SK-N-SH (cell line): ENCODE data around the gene SNED1.

Experiments used
- ELF1 ChIP-seq: IDR thresholded peaks from 2 replicates; pipeline ENCODE4 v1.4.0; 2012
- EP300 ChIP-seq, 2 experiments: IDR thresholded peaks; 2 replicates each; pipeline versions ENCODE4 v1.4.0 to v1.6.1; 2012; ENCODE audit warnings: borderline replicate concordance in 1 of 2, low read depth in 1 of 2, low read length in 1 of 2
- MEF2A ChIP-seq: IDR thresholded peaks from 2 replicates; pipeline ENCODE4 v1.4.0; 2012; ENCODE audit warnings: low read depth, borderline replicate concordance
- SIN3A ChIP-seq: IDR thresholded peaks from 2 replicates; pipeline ENCODE4 v1.6.1; 2012; ENCODE audit warnings: low read depth, mild to moderate bottlenecking, low read length, moderate library complexity, borderline replicate concordance
- TCF12 ChIP-seq: IDR thresholded peaks from 2 replicates; pipeline ENCODE4 v1.4.0; 2012
- YY1 ChIP-seq: IDR thresholded peaks from 2 replicates; pipeline ENCODE4 v1.4.0; 2012; ENCODE audit warnings: low read depth, mild to moderate bottlenecking
- TF ChIP-seq, protein P1 (sequence below): fragments of 200-600 bp; sonication (generic); IDR thresholded peaks from 2 replicates; pipeline ENCODE4 v1.6.1; 2017; ENCODE audit warnings: antibody characterized with exemption, mild to moderate bottlenecking, moderate library complexity
- TF ChIP-seq, protein P2 (sequence below): IDR thresholded peaks from 2 replicates; pipeline ENCODE4 v1.6.1; 2012; ENCODE audit warnings: mild to moderate bottlenecking, low read depth, low read length, moderate library complexity
- TF ChIP-seq, protein P3 (sequence below): fragments of 150-350 bp; IDR thresholded peaks from 2 replicates; pipeline ENCODE4 v1.6.1; 2017; ENCODE audit warnings: antibody characterized with exemption, low read length, low read depth, borderline replicate concordance
- TF ChIP-seq, protein P4 (sequence below): IDR thresholded peaks from 2 replicates; pipeline ENCODE4 v1.4.0; 2012; ENCODE audit warnings: low read depth, borderline replicate concordance

DNA sequence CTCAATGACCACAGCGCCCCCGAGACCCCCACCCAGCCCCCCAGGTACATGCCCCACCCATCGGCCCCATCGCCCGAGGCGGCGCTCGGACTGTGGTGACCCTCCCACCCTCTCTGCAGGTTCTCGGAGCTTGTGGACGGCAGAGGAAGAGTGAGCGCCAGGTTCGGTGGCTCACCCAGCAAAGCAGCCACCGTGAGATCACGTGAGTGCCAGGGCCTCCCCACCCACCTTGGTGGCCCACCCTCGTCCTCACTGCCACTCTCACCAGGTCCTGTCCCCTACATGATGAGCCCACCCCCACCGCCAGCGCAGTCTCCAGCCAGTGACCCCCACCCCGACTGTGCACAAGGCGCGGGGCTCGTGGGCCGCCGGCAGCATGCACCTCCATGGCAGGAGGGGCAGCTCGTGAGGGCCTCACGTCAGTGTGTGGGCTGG lies 73.3 kb downstream of the SNED1 start:
- TF ChIP-seq, protein P1, sequence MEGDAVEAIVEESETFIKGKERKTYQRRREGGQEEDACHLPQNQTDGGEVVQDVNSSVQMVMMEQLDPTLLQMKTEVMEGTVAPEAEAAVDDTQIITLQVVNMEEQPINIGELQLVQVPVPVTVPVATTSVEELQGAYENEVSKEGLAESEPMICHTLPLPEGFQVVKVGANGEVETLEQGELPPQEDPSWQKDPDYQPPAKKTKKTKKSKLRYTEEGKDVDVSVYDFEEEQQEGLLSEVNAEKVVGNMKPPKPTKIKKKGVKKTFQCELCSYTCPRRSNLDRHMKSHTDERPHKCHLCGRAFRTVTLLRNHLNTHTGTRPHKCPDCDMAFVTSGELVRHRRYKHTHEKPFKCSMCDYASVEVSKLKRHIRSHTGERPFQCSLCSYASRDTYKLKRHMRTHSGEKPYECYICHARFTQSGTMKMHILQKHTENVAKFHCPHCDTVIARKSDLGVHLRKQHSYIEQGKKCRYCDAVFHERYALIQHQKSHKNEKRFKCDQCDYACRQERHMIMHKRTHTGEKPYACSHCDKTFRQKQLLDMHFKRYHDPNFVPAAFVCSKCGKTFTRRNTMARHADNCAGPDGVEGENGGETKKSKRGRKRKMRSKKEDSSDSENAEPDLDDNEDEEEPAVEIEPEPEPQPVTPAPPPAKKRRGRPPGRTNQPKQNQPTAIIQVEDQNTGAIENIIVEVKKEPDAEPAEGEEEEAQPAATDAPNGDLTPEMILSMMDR, result no peak
- no peak for TF ChIP-seq TCF12
- TF ChIP-seq, protein P2, sequence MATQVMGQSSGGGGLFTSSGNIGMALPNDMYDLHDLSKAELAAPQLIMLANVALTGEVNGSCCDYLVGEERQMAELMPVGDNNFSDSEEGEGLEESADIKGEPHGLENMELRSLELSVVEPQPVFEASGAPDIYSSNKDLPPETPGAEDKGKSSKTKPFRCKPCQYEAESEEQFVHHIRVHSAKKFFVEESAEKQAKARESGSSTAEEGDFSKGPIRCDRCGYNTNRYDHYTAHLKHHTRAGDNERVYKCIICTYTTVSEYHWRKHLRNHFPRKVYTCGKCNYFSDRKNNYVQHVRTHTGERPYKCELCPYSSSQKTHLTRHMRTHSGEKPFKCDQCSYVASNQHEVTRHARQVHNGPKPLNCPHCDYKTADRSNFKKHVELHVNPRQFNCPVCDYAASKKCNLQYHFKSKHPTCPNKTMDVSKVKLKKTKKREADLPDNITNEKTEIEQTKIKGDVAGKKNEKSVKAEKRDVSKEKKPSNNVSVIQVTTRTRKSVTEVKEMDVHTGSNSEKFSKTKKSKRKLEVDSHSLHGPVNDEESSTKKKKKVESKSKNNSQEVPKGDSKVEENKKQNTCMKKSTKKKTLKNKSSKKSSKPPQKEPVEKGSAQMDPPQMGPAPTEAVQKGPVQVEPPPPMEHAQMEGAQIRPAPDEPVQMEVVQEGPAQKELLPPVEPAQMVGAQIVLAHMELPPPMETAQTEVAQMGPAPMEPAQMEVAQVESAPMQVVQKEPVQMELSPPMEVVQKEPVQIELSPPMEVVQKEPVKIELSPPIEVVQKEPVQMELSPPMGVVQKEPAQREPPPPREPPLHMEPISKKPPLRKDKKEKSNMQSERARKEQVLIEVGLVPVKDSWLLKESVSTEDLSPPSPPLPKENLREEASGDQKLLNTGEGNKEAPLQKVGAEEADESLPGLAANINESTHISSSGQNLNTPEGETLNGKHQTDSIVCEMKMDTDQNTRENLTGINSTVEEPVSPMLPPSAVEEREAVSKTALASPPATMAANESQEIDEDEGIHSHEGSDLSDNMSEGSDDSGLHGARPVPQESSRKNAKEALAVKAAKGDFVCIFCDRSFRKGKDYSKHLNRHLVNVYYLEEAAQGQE, result no peak
- TF ChIP-seq ELF1, result no peak
- no peak for TF ChIP-seq MEF2A
- no peak for TF ChIP-seq SIN3A
- no peak for TF ChIP-seq EP300 (IDR thresholded peaks at IDR 0.05; ENCODE audit: borderline replicate concordance in 1 of 2, low read depth in 1 of 2, low read length in 1 of 2)
- TF ChIP-seq YY1, result no peak
- TF ChIP-seq, protein P3, sequence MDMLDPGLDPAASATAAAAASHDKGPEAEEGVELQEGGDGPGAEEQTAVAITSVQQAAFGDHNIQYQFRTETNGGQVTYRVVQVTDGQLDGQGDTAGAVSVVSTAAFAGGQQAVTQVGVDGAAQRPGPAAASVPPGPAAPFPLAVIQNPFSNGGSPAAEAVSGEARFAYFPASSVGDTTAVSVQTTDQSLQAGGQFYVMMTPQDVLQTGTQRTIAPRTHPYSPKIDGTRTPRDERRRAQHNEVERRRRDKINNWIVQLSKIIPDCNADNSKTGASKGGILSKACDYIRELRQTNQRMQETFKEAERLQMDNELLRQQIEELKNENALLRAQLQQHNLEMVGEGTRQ, result no peak
- TF ChIP-seq, protein P4, sequence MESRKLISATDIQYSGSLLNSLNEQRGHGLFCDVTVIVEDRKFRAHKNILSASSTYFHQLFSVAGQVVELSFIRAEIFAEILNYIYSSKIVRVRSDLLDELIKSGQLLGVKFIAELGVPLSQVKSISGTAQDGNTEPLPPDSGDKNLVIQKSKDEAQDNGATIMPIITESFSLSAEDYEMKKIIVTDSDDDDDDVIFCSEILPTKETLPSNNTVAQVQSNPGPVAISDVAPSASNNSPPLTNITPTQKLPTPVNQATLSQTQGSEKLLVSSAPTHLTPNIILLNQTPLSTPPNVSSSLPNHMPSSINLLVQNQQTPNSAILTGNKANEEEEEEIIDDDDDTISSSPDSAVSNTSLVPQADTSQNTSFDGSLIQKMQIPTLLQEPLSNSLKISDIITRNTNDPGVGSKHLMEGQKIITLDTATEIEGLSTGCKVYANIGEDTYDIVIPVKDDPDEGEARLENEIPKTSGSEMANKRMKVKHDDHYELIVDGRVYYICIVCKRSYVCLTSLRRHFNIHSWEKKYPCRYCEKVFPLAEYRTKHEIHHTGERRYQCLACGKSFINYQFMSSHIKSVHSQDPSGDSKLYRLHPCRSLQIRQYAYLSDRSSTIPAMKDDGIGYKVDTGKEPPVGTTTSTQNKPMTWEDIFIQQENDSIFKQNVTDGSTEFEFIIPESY, result no peak
